NCI-H226 (cell line): Measurements from ENCODE around the gene MATN1.

Experiments
- DNase-seq: peaks from one replicate; pipeline ENCODE4 v3.0.0-alpha.2; 2015

Gene MATN1

DNA sequence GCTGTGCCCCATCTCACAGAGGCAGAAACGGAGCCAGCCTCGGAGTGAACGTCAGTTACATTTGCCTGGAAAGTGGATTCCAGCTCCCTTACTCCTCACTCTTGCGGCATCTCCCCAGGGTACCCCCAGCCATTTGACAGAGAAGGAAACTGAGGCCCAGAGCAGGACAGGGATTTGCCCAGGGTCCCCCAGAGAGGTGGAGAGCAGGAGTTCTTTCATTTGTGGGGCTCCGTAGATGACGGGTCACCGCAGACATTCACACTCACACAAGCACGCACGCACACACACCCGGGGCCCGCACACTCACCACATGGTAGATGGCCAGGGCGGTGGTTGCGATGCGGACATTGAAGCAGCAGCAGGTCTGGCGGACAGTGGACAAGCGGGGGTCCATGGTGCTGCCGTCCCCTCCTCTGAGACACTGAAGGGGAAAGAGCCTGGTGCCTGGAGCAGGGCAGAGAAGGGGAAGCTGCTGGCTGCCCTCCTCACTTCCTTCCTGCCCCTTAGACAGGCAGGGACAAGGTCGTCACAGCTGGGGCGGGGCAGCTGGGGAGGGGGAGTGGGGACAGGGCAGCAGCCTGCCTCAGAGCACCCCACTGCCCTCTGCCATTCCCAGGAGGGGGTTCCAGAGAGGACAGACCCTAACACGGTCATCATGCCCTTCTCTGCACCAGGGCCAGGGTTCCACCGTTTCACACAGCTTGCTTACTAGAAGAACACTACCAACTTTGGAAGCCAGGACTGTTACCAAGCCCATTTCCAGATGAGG is 34.2 kb upstream of the MATN1 start, which contains the start of gene LAPTM5:
Gene LAPTM5 (minus strand): TSS at position 423 of the 769 bp plus-strand sequence. CDS start 29 bp downstream, at position 394.
- DNase-seq = no peak

DNA sequence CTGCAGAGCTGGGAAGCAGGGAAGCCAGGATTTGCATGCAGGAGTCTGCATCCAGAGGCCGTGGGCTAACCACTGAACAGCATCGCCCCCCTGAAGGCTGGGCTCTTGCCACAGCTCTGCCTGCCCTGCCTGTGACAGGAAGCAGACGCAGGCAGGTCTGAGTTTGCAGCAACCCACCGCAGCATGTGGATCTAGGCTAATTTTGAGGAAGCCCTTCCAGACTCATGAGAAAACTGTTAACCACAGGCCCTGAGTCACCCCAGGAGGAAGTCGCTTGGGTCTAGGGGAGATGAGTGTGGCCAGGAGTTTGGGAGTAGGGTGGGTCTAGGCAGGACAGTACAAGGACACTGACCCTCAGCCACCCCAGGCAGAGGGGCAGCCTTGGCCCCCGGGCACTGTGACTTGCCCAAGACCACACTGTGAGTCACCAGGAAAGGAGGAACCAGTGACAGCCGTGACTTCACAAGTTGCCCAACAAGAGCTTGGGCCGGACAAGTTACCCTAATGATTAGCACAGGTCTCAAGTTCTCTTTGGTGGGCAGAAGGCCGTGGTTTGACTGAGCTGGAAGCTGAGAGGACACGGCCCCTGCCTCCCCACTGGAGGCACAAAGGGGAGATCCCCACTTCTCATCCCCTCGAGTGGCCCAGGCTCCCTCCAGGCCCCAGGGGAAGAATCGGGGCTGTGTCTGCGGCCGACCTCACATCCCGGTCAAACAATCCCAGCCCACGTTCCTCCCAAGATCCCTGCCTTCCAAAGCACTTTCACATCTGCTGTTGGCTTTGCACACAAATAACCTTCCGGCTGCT is 33.4 kb upstream of the MATN1 start:
- DNase-seq = peak; percentile 50

DNA sequence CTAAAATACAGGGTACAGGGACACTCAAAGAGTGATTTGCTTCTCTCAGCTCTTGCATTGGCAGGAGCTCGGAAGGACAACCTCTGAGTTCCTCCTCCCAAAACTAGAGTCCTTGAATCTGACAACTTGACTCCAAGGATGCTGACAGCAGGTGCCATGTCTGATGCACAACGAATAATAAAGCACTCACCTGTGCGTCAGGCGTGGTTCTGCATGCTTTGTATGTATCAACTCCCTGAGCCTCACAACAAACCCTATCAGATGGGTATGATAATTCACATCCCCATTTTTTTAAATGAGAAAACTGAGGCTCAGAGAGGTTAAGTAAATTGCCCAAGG is 32.8 kb upstream of the MATN1 start:
- no peak for DNase-seq

DNA sequence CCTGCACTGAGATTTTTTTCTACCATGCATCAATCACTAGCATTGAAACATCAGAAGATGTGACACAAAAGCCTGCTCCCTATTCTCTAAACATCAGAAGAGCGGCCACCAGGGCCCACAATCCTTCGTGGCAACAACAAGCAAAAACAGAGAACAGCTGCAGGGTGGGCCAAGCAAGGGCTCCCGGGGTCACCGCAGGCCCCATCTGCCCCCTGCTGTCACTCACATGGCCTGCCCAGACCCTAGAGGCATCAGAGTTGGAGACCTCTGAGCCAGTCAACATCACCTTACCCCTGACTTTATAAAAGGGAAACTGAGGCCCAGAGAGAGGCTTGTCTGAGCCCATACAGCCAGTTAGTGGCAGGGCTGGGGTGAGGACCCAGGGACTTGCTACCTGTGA is 32.4 kb upstream of the MATN1 start:
- no peak for DNase-seq

DNA sequence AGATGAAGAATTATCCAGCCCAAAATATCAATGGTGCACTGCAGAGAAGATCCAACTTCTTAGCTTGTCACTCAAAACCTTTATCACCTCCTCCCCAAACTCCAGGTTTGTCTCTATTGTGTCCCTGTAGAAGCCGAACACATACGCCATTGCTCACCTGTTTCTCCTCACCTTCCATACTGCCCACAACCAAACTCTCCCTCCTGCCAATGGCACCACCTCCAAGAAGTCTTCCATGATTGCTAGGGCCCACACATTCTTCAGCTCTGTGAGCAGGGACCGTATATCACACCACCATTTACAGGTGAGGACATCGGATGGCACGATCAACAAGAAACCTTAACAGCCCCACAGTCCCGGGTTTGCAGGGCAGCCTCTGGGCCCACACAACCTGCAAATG is 31.9 kb upstream of the MATN1 start:
- DNase-seq = no peak

DNA sequence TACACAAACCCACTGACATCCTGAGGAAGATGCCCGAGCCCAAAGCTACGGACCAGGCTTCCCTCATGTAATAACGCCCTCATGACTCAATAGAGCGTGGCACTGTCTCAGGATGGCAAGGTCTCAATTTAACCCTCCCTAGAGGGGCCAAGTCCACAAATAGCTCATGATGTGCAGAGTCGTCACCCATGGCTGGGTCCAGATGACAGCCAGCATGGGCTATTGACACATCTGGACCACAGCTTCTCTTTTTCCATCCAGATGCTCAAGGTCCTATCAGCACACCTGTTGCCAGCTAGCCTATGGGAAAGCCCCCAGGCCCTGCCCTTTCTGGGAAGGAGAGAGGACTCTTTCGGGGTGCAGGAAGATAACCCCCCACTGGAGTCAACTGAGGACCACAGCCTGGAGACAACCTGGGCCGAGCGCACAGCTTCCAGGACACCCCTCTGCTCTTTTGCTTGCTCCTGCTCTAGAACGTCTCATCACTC is 31.3 kb upstream of the MATN1 start:
- no peak for DNase-seq

DNA sequence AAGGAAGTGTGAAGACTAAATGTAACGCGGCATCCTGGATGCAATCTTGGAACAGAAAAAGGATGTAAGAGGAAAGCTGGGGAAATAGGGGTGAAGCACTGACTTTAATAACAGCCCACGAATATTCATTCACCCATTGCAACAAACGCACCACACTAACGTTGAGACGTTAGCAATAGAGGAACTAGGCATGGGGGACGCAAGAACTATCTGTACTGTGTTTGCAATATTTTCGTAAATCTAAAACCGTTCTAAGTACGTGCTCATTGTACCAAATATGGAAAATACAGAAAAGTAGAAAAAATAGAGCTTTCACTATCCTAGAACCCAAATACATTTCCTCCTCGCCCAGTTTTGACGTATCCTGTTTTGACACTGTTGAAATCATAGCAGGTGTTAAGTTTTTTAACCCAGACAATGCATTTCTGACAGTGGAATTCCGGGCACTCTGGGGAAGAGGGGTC is 30.3 kb upstream of the MATN1 start:
- DNase-seq = no peak

DNA sequence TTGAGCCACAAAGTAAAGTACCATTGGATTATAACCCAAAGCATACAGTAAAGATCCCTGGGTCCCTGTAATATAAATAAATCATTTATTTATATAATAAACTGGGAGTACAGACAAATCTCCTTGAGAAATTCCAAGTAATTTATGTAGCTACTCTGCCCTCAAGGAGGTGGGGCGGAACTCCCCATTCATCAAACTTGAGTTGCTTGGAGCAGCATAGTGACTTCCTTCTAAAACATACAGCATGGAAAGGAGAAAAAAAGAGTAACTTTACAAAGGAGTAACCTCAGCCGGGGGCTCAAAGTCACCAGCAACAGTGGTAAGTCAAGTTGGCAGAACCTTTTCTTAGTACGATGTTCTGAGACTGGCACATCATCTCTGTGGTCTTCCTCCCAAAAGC is 29.7 kb upstream of the MATN1 start:
- DNase-seq = no peak

DNA sequence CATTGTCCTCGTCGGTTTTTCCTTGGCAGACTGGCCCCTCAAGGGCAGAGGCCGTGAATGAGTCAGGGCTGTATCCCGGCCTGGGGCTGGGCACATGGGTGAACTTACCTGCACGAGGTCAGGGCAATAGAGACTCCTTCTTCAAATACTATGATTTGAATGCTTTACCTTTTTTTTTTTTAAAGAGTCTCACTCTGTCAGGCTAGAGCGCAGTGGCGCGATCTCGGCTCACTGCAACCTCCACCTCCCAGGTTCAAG is 29.2 kb upstream of the MATN1 start:
- DNase-seq = no peak

DNA sequence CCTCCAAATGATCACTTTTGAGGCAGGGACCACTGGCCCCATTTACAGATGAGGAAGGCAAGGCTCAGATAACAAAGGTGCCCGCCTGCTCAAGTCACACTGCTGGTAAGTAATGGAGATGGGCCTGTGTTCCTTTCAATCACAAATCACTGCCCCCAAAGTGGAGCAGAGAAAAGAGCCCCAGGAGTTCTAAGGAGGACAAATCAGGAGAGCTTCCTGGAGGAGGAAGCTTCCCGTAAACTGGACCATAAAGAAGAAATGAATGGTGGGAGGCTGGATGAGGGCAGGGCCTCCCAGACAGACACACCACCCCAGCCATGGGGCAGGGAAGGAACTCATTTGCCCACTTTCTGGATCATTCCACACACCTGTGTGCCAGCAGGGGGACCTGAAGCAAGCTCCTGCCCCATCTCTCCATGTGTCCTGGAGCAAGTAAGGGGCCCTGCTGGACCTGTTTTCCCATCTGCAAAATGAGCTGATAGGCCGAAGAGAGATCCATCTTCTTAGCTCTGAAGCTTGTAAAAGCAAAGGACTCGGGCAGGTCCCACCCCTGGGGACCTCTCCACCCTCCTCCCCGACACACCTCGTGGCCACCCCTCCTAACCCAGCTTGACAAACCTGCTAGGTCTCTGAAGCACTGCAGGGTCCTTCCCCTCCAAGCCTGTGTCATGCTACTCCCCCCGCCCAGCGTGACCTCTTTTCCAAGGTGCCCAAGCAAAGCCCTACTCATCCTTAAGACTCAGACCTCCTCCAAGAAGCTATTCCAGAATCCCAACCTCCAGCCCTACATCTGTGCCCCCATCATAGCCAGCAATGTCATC is 28.7 kb upstream of the MATN1 start:
- no peak for DNase-seq

DNA sequence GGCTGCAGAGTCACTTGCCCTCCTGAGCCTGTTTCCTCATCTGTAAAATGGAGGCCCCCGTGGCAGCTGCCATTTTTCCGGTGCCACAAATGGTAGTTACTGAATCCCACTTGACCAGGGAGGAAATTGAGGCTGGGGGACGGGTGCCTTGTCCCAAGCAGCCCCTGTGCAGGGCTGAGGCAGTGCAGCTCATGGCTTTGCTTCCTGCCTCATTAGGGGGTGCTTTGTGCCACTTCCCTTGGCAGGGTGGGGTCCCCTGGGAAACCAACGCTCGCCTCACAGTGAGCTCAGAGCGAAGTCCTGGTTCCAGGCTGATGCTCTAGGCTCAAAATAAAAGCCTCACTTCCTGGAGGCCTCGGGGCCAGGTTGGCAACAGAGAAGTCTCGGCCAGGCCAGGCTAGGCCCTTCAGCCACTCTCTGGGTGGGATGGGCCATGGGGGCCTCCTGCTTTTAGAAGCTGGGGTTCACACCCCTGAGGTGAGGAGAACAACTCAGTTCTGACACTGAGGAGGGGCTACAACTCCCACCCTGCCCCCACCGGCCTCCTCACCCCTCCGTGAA is 27.4 kb upstream of the MATN1 start:
- DNase-seq = no peak

DNA sequence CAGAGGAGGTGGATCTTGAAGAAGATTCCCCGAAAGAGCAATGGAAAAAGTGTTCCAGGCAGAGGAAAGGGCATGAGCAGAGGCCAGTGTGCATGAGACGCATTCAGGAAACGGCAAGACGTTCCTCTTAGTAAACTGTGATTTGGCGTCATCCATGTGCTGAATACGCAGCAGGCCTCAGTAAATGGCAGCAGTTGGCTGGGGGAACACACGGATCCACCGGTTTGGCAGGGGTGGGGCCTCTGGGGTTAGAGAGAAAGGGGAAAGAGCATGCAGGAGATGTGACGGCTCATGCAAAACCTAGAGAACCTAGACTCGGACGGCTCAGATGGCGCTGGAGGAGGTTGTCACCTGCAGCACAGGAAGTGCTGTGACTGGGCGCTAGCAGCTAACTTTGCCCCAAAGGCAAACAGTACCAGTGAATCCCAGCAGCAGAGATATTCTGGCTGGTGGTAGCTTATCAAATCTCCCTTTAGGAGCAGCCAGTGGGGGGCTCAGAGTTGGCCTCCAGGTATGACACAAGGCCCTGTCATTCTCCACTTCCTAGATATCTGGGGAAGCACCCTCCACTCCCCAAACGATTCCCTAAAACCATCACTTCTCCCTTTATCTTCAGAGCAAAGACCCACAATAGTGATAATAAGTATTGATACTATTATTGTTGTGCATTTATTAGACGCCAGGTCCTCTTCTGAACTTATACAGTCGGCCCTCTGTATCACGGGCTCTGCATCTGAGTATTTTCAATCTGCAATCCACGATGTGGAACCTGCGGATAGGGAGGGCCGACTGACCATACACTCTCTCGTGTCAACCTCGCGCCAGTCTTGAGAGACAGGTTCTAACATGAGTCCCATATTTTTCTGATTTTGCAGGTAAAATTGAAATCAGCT is 26.6 kb upstream of the MATN1 start:
- DNase-seq = no peak

DNA sequence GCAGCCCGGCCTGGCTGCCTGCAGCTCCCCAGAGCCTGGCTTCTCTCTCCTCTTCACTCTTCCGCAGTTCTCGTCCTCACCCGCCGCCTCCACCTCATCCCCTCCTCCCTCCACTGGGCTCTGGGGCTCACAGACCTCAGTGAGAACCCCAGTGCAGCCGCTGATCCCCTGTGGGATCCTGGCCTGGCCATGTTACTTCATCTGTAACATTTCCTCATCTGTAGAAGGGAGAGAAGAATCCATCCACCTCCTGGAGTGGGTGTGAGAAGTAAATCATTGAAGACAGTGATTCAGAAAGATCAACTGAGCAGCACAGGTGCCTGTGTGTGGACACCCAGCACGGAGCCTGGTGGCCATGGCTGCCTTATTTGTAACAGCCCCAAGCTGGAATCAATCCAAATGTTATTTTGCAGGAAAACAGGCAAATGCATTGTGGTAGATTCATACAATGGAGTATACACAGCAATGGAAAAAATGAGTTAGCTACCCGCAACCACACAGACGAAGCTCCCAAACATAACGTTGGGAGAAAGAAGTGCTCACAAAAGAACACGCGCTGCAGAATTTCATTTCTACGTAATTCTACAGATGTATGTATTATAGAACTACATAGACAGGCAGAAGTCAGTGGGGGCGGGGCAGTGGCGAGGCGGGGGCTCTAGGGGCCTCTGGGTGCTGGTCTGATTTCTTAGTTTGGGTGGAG is 25.5 kb upstream of the MATN1 start:
- DNase-seq = no peak

DNA sequence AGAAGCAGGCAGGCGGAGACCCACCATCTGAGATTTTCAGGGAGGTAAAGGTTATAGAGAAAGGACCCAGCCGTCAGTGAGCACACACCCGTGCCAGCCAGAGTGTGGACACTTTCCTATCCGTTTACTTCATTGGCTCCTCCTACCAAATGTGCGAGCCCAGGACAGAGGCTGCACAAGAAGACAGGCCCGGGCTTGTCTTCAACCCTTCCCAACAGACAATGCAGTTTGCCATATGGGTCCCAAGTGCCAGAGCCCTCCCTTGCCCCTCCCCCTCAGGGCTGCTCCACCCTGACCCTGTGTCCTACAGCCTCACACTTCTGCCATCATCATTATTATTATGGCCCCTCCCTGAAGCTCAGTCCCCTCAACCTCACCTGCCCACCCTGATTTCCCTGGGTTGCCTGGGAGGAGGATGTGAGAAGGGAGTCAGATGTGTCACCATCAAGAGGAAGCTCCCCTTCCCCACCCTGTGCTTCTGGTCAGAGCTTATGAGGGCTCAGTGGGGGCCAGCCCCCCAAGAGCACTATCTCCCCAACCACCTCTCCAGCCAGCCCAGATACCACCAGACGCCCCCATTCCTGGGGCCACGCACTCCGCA is 24.8 kb upstream of the MATN1 start:
- DNase-seq = no peak

DNA sequence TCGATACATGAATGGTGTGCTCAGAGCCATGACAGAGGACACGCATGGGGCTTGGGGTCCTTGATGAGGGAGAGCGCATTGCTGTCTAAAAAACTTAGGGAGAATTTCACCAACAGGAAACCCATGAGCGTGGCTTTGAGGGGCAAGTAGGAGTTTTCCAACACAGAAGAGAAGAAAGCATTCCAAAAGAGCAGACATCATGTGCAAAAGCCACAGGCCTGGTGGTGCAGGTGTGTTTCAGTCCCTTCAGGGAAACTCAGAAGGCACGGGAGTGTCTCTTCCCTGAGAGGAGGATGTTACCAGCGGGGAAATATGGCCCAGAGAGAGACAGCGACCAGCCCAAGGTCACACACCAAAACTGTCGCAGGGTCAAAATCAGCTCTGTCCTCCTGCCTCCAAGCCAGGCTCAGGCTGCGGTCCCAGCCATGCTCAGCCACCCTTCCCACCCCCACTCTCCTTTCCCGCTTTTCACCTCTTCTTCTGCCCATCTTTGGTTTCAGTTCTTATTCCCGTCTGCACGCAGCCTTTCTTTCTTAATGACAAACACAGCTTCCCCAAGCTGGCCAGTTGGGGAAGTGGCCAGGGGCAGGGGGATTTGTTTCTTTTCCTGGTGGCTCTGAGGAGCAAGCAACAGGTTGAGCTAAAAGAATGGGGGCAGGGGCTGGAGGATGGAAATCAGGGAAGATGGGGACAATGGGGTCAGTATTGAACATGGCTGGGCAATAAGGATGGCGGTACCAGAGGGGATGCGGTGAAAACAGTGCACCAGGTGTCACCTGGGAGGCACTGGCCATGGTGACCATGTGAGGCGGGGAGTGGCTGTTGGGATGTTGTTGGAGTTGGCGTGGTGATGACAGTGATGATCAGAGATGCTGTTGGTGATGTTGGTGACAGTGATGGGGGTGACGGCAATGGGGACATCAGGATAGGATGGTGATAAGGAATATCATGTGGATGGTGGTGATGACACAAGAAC is 23.9 kb upstream of the MATN1 start:
- no peak for DNase-seq

DNA sequence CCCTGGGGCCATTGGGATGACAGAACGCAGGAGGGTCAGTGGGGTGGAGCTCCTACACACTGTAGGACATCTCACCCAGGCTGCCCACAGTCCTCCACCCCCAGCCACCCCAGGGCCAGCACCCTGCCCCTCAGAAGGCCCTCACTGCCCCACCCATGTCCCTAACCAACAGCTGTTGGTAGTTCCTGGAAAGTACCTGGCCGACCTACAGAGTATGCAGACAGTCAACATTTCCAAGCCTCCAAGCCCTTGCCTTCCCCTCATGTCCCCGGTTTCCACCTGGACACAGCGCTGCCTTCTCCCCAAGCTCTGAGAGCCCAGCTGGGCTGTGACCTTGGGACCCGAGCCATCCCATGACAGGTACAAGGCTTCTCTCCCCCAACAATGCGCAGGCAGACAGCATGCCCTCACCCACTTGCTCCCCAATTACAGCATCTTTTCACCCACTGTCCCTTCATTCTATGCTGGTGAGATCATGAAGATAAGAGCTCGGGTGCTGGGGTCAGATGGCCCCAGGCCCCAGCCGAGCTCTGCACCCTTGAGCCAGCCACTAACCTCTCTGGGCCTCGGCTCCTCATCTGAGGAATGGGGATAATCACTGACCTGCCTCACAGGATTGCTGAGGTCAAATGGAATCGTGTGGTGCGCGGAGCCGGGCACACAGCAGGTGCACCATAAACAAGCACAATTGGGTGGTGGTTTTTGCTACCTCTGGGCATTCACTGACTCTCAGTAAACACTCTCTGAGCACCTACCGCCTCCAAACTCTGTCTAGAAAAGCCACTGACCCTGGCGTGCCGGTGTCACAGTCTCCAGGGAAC is 23.0 kb upstream of the MATN1 start:
- no peak for DNase-seq

DNA sequence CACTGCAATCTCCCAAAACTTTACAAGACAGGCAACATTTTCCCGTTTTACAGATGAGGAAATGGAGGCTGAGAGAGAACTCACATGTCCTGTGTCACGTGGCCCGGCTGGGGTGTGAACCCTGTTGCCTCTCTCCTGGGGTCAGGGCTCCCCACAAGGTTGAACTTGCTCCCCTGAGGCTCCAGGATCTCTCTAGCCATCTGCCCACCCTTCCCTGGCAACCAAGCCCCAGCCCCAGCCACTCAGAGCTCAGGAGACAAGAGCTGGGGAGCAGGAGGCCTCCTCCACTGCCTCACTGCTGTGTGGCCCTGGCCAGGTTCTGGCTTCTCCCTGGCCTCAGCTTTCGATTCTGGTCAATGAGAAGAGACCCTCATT is 22.4 kb upstream of the MATN1 start:
- DNase-seq = no peak

DNA sequence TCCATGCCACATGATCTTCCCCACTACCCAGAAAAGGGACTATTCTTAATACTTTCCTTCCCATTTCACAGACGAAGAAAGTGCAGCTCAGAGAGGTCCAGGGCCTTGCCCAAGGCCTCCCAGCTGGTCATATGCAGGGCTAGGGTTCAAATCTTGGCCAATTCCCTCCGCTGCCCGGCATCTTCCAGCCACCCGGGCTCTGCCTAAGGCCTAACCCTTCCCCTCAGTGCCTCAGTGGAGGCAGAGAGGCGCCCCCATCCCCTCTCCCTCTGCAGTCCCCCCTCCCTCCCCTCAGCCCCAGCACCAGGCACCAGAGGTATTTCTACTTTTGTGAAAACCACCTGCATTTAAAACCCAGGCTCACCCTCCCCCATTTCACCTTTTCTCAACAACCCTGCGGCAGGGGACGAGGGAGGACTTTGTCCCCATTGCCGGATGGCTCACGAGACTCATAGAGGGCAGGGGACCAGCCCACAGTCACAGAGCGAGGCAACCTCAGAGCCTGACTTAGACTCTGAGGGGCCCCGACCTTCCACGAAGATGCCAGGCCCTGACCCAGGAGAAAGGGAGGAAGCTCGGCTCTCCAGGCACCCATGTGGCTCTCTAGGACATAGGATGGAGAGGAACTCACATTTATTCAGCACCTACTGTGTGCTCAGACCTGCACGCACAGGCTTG is 21.9 kb upstream of the MATN1 start:
- DNase-seq = no peak
